Measurements from ENCODE around the gene MYOCOS.
"Not testable (repeated sequence)": the region's sequence is repeated elsewhere in the genome, so short reads cannot be mapped to it uniquely, and the experiment has no call there.

The MYOCOS gene

GRCh38 chr1:171655746-171656116 lies 33.7 kb downstream of the MYOCOS start:
- DNase-seq (ENCODE audit: low read depth, low spot score): no peak
- H3K27ac ChIP-seq: no peak overlapping the region

- H3K27ac ChIP-seq; DNase-seq (ENCODE audit: low read depth, low spot score): not testable (repeated sequence)
Measured at GRCh38 chr1:171656206-171656605, 34.2 kb downstream of the MYOCOS start.

DNA sequence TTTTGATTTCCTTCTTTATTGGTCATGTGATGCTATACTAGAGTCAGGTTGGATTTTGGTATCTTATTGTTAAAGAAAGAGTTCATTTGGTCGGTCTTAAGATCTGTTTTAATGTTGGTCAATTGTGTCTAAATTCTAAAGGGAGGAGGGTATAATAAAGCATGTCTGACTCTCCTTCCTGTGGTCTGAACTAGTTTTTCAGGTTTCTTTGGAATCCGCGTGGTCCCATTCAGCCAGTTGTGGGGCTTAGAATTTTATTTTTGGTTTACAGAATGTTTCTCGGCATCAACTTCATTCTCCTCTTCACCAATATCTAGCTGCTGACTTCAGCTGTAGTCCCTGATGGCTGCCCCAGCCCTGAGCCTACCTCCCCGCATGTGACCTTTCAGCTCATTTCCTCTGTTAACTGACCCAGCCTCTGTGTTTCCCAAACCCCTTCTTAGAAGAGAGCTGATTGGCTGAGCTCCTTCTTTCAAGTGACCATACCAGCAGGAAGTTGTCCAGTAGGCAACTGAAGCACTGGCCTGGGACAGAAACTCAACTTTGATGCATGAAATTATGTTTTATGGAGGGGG lies 39.1 kb downstream of the MYOCOS start:
- DNase-seq (ENCODE audit: low read depth, low spot score): no peak
- H3K27ac ChIP-seq: no peak overlapping the region

DNA sequence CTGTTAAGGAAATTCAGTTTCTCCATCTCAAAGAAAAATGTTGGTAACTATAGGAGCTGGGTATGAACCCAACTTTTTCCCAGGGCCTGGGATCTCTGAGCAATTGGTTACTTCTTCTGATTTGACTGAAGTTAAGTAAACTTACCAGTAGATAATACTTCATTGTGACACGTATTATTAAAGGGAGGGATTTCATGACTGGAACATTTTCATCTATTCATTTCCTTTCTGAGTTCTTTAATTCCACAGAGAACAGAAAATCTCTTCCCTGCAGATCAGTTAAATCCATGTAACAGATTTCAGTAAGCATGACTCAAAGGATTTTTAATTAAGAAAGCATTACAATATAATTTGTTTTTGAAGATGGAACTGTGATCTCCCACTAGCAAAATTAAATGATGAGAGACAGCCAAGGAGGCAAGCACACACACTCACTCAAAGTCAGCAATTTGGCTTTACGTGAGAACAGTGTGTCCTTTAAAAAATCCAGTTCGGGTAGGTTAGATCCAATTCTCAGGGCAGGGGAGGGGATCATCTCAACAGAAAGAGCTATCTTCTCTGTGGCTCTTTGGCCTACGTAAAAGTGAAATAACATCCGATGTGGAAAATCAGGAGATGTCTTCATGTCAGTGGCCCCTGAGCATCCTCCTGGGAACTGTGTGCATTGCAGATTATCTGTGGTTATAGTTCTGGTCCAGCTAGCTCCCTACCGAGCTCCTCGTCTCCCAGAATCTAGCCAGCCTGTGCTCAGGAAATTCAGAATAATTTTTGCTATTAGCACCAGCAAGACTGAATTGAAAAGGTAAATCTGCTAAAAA lies 41.2 kb downstream of the MYOCOS start:
- no peak overlapping the region for H3K27ac ChIP-seq
- DNase-seq (ENCODE audit: low read depth, low spot score): no peak

DNA sequence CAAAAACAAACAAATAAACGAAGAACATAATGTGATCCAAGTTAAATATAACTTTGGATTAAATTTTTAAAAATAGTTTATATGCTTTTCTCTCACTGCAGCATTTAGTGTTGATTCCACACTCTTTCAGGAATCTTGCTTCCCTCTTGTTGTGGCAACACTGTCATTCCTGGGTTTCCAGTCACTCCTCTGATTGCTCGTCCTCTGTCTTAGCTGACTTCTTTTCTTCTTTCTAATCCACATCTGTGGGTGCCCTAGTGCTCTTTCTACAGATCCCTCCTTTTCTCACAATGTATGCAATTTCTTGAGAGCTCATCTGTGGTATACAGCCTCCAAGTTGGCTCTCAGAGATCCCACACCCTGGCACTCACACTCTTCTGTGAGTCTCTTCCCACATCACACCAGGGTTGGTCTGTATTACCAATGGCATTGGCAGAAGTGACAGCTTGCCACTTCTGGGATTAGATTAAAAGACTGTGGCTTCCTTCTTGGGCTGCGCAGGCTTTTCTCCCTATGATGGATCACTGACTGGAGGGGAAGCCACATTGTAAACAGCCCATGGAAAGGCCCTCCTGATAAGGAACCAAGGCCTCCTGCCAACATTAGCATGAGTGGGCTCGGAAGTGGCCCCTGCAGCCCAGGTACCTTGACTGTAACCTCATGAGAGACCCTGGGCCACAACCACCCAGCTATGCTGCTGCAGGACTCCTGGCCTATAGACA lies 42.0 kb downstream of the MYOCOS start:
- DNase-seq (ENCODE audit: low read depth, low spot score): no peak
- H3K27ac ChIP-seq: no peak overlapping the region

DNA sequence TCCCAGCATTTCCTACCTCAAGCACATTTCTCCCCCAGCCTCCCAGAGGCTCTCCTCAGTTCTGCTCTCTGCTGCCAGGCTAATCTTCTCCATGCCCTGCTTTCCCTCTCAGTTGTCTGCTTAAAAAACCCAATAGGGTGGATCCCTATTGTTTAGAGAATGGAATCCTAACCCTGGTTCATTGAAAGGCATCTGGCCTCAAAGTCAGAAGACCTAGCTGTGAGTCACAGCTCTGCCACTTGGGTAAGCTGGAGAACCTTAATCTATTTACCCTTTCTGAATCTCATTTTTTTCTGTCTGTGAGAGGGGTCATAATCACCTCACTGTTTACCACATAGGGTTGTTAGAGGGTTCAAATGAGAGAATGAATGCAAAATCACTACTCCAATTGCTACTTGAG lies 42.9 kb downstream of the MYOCOS start:
- DNase-seq (ENCODE audit: low read depth, low spot score): no peak

GRCh38 chr1:171666114-171666769 lies 44.2 kb downstream of the MYOCOS start:
- H3K27ac ChIP-seq: no peak overlapping the region
- no peak for DNase-seq (ENCODE audit: low read depth, low spot score)

More for the DNA sequence above, 42.9 kb downstream of the MYOCOS start:
- H3K27ac ChIP-seq: no peak overlapping the region

- no peak overlapping the region for H3K27ac ChIP-seq
- no peak for DNase-seq (ENCODE audit: low read depth, low spot score)
Measured at GRCh38 chr1:171668372-171668771, 46.3 kb downstream of the MYOCOS start.

GRCh38 chr1:171670739-171671138 lies 48.7 kb downstream of the MYOCOS start:
- no peak overlapping the region for H3K27ac ChIP-seq

DNA sequence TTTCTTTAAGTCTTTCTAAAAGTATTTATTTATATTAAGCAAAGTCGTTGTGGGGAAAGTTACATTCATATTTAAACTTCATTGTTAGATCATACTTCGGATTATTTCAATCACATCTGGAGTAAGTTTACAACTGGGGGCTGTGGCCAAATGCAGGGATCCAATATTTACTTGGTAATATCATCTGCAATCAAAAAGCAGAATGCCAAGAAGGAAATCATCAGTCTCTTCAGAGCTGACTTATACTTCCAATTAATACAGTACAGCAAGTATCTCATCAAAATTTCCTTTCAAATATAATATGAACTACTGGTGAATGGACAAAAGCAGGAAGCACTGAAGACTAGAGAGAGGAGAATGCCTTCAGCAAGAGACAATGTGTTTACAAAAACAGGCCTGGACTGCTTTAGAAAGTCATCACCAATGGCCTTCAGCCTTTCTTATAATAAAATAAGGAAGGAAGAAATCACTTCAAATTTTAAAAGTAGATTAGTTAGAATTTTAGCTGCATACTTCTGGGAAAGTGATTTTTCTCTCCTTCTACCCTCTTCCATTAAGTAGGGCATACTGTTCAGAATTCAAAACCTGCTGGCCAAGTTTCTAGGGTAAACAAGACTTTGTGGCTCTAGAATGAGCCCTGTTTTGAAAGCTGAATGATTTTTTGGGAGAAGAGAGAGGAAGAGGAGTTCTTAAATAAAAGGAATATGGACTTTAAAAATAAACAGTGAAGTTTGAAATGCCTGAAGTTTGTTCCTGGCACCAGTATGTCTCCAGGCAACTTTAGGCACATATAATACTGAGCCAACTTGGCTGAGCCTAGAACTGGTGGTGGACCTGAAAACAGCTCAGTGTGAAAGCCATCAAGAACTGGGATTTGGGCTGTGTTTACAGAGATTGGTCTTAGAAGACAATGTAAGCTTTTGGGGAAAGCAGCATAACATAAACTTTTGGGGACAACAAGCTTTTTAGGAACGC lies 52.7 kb downstream of the MYOCOS start:
- no peak for DNase-seq (ENCODE audit: low read depth, low spot score)
- no peak overlapping the region for H3K27ac ChIP-seq

More at GRCh38 chr1:171670739-171671138, 48.7 kb downstream of the MYOCOS start:
- no peak for DNase-seq (ENCODE audit: low read depth, low spot score)

Measured in epithelial cell of prostate (primary cell).